Loucy (cell line): Measurements from ENCODE around the gene CAMK2D.

Experiments
- H2AFZ ChIP-seq: fragments of 200-600 bp; sonication (generic); 2 replicates; pipeline ENCODE4 v1.6.0; 2016; ENCODE audit warnings: antibody characterized with exemption, mild to moderate bottlenecking, low read length, moderate library complexity
- H3F3A ChIP-seq: fragments of 200-600 bp; 2 replicates; pipeline ENCODE4 v1.6.0; 2016; ENCODE audit warnings: antibody characterized with exemption, low read depth, mild to moderate bottlenecking
- H3K27me3 ChIP-seq: fragments of 200-600 bp; sonication (generic); 2 replicates; pipeline ENCODE4 v1.6.1; 2014; ENCODE audit warnings: low read length, mild to moderate bottlenecking; ENCODE audit not compliant: insufficient read depth, poor library complexity, severe bottlenecking
- H3K36me3 ChIP-seq: fragments of 200-600 bp; sonication (generic); 2 replicates; pipeline ENCODE4 v1.6.1; 2016; ENCODE audit warnings: low read length; ENCODE audit not compliant: insufficient read depth
- H3K4me1 ChIP-seq: fragments of 200-600 bp; sonication (generic); 2 replicates; pipeline ENCODE4 v1.5.1; 2014; ENCODE audit warnings: low read length, mild to moderate bottlenecking; ENCODE audit not compliant: insufficient read depth, poor library complexity, severe bottlenecking
- H3K4me2 ChIP-seq: fragments of 200-600 bp; sonication (generic); 2 replicates; pipeline ENCODE4 v1.6.0; 2014; ENCODE audit warnings: antibody characterized with exemption, low read length, low read depth, mild to moderate bottlenecking; ENCODE audit not compliant: poor library complexity, severe bottlenecking
- H3K4me3 ChIP-seq: fragments of 200-600 bp; sonication (generic); 2 replicates; pipeline ENCODE4 v1.5.1; 2014; ENCODE audit warnings: low read length, mild to moderate bottlenecking, mixed read lengths; ENCODE audit not compliant: poor library complexity, severe bottlenecking
- H3K79me2 ChIP-seq: fragments of 200-600 bp; sonication (generic); 2 replicates; pipeline ENCODE4 v1.6.1; 2014; ENCODE audit warnings: low read length; ENCODE audit not compliant: insufficient read depth
- H3K9ac ChIP-seq: fragments of 200-600 bp; sonication (generic); 2 replicates; pipeline ENCODE4 v1.6.0; 2014; ENCODE audit warnings: mild to moderate bottlenecking, low read depth, low read length, moderate library complexity; ENCODE audit not compliant: poor library complexity, severe bottlenecking
- H3K9me2 ChIP-seq: fragments of 200-600 bp; sonication (generic); replicated peaks from 2 replicates; pipeline ENCODE4 v1.6.1; 2016; ENCODE audit warnings: low read depth, low read length, mixed read lengths
- H3K9me3 ChIP-seq: fragments of 200-600 bp; sonication (generic); 2 replicates; pipeline ENCODE4 v1.6.1; 2014; ENCODE audit warnings: mild to moderate bottlenecking, antibody characterized with exemption, low read length, low read depth; ENCODE audit not compliant: insufficient read depth
- H4K20me1 ChIP-seq: fragments of 200-600 bp; sonication (generic); 2 replicates; pipeline ENCODE4 v1.6.0; 2014; ENCODE audit warnings: antibody characterized with exemption, low read length, mild to moderate bottlenecking; ENCODE audit not compliant: insufficient read depth, poor library complexity, severe bottlenecking
- CTCF ChIP-seq: fragments of 200-600 bp; sonication (generic); conservative IDR thresholded peaks from 2 replicates; pipeline ENCODE4 v1.5.1; 2014; ENCODE audit warnings: mild to moderate bottlenecking, antibody characterized with exemption, low read length
- EZH2phosphoT487 ChIP-seq: fragments of 200-600 bp; IDR thresholded peaks from 2 replicates; pipeline ENCODE4 v1.6.1; 2018; ENCODE audit warnings: antibody characterized with exemption, mild to moderate bottlenecking, moderate library complexity, borderline replicate concordance

Gene CAMK2D

GRCh38 chr4:113471146-113471860 lies 290.2 kb downstream of the CAMK2D start:
- H3K9me3 ChIP-seq = no peaks in the 10 kb centered on the region
- TF ChIP-seq EZH2phosphoT487 (no peak), CTCF (no peak)
- H3K9me2 ChIP-seq = no peaks in the 10 kb centered on the region
- H3K27me3 ChIP-seq = no peaks in the 10 kb centered on the region
- no peak overlapping the region for H3K4me2 ChIP-seq
- no peak overlapping the region for H3K9ac ChIP-seq
- H4K20me1 ChIP-seq = no peaks in the 10 kb centered on the region
- no peaks in the 10 kb centered on the region for H3K79me2 ChIP-seq
- no peaks in the 10 kb centered on the region for H3K36me3 ChIP-seq
- no peaks in the 10 kb centered on the region for H3K4me1 ChIP-seq
- H2AFZ ChIP-seq = no peak overlapping the region
- H3F3A ChIP-seq = no peaks in the 10 kb centered on the region
- no peak overlapping the region for H3K4me3 ChIP-seq

DNA sequence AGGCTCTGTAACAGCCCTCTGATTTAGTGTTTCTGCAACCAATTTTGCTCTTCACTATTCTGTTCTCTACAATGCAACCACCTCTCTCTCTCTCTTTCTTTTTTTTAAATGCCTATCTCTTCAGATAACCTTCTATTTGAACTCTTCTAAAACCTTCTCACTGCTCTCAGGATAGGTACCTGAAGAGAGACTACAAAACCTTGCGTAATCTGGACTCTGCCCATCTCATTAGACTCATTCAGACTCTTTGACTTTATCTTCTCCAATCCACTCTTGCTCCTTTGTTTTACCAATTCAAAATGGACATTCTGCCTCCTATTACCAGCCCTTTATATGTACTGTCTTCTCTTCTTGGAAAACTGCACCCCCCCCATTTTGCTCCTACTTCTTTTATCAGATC lies 291.6 kb downstream of the CAMK2D start:
- H3K4me3 ChIP-seq = no peak overlapping the region
- no peak for TF ChIP-seq EZH2phosphoT487
- TF ChIP-seq CTCF = no peak
- no peaks in the 10 kb centered on the region for H3K9me2 ChIP-seq
- no peaks in the 10 kb centered on the region for H3K27me3 ChIP-seq
- no peaks in the 10 kb centered on the region for H3K4me1 ChIP-seq
- H3K9me3 ChIP-seq = no peaks in the 10 kb centered on the region
- H3K4me2 ChIP-seq = no peak overlapping the region
- no peaks in the 10 kb centered on the region for H3F3A ChIP-seq
- H4K20me1 ChIP-seq = no peaks in the 10 kb centered on the region
- H3K9ac ChIP-seq = no peak overlapping the region
- H2AFZ ChIP-seq = no peak overlapping the region
- H3K36me3 ChIP-seq = no peaks in the 10 kb centered on the region
- no peaks in the 10 kb centered on the region for H3K79me2 ChIP-seq

DNA sequence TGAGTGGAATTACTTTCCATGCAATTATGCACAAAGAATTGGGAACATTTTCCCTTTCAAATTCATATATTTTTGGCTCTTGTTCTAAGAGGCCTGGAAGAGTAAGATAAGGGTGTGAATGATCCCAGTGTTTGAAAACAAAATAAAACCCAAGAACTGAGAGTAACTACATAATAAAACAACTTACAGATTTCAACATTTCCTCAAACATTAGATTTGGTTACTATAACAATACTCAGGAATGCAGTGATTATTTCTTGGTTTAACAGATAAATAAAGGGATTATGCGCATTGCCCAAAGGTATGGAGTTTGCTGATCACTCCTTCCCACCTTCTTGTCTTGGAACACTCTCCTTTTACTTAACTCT lies 292.5 kb downstream of the CAMK2D start:
- no peaks in the 10 kb centered on the region for H3K4me1 ChIP-seq

More for the DNA sequence above, 292.5 kb downstream of the CAMK2D start:
- no peaks in the 10 kb centered on the region for H4K20me1 ChIP-seq
- H3K9ac ChIP-seq = no peak overlapping the region
- H2AFZ ChIP-seq = no peak overlapping the region
- no peak overlapping the region for H3K4me2 ChIP-seq
- H3K4me3 ChIP-seq = no peak overlapping the region
- H3F3A ChIP-seq = no peaks in the 10 kb centered on the region
- no peaks in the 10 kb centered on the region for H3K27me3 ChIP-seq
- H3K9me3 ChIP-seq = no peaks in the 10 kb centered on the region
- no peaks in the 10 kb centered on the region for H3K36me3 ChIP-seq
- no peaks in the 10 kb centered on the region for H3K79me2 ChIP-seq
- TF ChIP-seq EZH2phosphoT487 (no peak), CTCF (no peak)
- H3K9me2 ChIP-seq = no peaks in the 10 kb centered on the region
